Lower lobe of right lung (tissue), 2 donors: Measurements from ENCODE around the gene OR1F1. TPM values are rescaled to one million over a fixed set of nuclear protein-coding genes. Genes with fewer than 3 reads are reported as not detected.

Experiments
- ATAC-seq, 2 donors: fragments of 200-7000 bp; cut with Tn5 transposase; one replicate each; pipeline ENCODE4 v1.9.1; 2020 to 2022; ENCODE audit warnings: mild to moderate bottlenecking in 2 of 2, moderate library complexity in 2 of 2
- DNase-seq: peaks from one replicate; pipeline ENCODE4 v3.0.0-alpha.2; 2020
- H3K27ac ChIP-seq: fragments of 200-600 bp; one replicate; pipeline ENCODE4 v1.8.0; 2022
- H3K27me3 ChIP-seq: fragments of 200-600 bp; one replicate; pipeline ENCODE4 v1.8.0; 2022; ENCODE audit warnings: low read depth
- H3K36me3 ChIP-seq: fragments of 200-600 bp; one replicate; pipeline ENCODE4 v1.8.0; 2022; ENCODE audit warnings: mild to moderate bottlenecking
- H3K4me1 ChIP-seq: fragments of 200-600 bp; one replicate; pipeline ENCODE4 v1.8.0; 2022
- H3K4me3 ChIP-seq: fragments of 200-600 bp; one replicate; pipeline ENCODE4 v1.8.0; 2022; ENCODE audit warnings: mild to moderate bottlenecking
- H3K9me3 ChIP-seq: fragments of 200-600 bp; one replicate; pipeline ENCODE4 v1.8.0; 2022
- intact Hi-C: fragments of 100-400 bp; cut with DNase I; formaldehyde crosslinking; loops from one replicate; pipeline ENCODE4 v1.11.0; 2022
- total RNA-seq: library from RNA; stranded (reverse); fragmentation: NEBNext Ultra II Directional; extraction: Animal tissue kit (Norgen Biotek cat#: 25700); gene quantifications from one replicate; pipeline ENCODE4 v1.2.1, GENCODE V29; 2021
- TF ChIP-seq, protein P1 (sequence below): fragments of 200-600 bp; IDR thresholded peaks from one replicate; pipeline ENCODE4 v1.8.0; 2022; ENCODE audit warnings: antibody characterized with exemption, mild to moderate bottlenecking
- donor health status: DM: no; HTN: yes; CAD: no; lungs with severe emphysema.

Gene OR1F1
- total RNA-seq, 1 donor from 2014 or later: not detected

DNA sequence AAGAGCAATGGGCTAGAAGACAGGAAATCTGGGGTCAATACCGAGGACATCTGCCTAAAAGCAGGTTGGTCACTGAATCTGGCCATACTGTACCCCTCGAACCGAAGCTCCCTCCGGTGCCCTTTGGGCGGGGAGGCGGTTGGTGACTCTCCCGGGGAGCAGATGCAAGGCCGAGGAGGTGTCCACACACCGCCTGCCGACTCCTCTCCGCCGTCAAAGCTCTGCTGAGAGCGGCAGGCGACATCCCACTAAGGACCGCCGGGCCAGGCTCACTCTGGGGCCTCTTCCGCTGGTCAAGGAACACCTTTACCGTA is 46.5 kb downstream of the OR1F1 start:
- no peak for ATAC-seq
- Histone ChIP-seq H3K36me3 (peaks cover 38% of the 10 kb centered on the region), H3K9me3 (peaks cover 9% of the 10 kb centered on the region), H3K4me1 (peaks cover 19% of the 10 kb centered on the region), H3K27me3 (no peaks in the 10 kb centered on the region), H3K27ac (peak overlapping the region; percentile 95), H3K4me3 (peak overlapping the region; percentile 100)
- no peak for DNase-seq
- intact Hi-C loops: no loop called here
- TF ChIP-seq, protein P1, sequence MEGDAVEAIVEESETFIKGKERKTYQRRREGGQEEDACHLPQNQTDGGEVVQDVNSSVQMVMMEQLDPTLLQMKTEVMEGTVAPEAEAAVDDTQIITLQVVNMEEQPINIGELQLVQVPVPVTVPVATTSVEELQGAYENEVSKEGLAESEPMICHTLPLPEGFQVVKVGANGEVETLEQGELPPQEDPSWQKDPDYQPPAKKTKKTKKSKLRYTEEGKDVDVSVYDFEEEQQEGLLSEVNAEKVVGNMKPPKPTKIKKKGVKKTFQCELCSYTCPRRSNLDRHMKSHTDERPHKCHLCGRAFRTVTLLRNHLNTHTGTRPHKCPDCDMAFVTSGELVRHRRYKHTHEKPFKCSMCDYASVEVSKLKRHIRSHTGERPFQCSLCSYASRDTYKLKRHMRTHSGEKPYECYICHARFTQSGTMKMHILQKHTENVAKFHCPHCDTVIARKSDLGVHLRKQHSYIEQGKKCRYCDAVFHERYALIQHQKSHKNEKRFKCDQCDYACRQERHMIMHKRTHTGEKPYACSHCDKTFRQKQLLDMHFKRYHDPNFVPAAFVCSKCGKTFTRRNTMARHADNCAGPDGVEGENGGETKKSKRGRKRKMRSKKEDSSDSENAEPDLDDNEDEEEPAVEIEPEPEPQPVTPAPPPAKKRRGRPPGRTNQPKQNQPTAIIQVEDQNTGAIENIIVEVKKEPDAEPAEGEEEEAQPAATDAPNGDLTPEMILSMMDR: no peak

DNA sequence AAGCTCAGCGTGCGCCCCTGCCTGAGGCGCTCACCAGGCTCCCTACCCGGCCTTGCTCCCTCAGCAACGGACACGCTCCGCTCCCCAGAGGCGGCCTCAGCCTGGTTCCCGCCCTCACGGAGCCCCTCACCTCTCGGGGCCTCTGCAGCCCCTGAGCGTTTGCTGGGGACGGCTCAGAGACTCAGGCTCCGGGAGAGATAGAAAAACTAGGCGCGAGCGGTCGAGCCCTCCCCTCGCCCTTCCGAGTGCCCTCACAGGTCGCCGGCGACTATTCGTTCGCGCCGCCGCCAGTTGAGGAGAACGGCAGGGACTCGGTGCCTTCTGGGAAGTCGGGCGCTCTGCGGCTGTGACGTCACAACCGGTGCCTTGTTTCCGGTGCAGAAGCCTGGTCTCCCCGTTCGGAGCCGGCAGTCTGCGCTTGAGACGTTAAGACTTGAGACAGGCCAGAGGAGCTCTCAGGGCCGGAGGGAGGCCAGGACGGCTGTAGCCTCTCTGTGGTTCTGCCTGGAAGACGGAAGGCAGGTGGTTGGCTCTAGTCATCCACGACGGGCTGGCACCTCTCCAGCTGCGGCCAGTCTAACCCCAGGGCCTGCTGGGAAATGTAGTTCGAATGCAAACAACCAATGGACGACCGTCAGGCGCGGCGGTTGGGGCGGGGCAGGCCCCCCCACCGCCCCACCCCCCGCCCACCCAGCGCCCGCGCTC is 47.0 kb downstream of the OR1F1 start, which contains the start of gene ZNF200:
Gene ZNF200 (minus strand): TSS at position 302 of the 705 bp plus-strand sequence. CDS start 1,403 bp downstream, outside the sequence.
- intact Hi-C loops: no loop called here
- Histone ChIP-seq H3K9me3 (peaks cover 4% of the 10 kb centered on the region), H3K27me3 (no peaks in the 10 kb centered on the region), H3K36me3 (peaks cover 33% of the 10 kb centered on the region), H3K27ac (peak within 1 kb of the TSS; percentile 95), H3K4me3 (peak within 1 kb of the TSS; percentile 100), H3K4me1 (peaks cover 19% of the 10 kb centered on the region)
- TF ChIP-seq, protein P1: no peak
- DNase-seq (peak; percentile 98), ATAC-seq (peak; percentile 98 to 100)

DNA sequence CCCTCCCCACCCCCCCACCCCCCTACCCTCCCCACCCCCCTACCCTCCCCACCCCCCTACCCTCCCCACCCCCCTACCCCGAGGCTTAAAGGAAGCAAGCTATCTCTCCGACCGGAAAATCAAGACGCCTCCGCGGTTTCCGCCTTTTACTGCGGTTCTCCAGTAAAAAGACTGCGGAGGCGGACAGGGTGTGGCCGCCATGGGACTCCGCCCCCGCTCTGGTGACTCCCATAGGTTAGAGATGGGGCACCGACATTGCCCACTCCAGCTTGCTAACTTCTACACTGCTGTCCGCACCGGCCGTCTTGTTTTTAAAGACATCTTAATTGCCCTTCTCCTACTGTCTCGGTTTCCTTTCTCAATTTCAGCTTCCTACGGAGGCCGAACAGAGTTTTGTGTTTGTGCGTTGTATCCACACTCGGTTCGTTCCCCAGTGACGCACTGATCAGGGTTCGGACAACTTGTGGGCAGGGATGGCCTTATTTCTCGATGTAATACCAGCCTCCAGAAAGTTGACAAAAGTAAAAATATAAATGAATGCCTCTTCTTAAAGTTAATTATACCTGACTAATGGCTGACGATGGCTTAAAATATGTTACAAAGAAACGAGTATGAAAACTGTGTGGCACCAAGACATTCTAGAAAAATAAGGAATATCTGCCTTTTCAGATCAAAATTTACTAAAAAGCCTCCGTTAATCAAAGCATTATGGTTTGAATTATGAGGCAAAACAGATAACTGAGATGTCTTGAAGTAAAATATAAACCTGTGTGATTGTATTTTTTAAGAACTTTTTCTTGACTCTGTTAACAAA is 48.1 kb downstream of the OR1F1 start:
- H3K27ac ChIP-seq: no peak overlapping the region
- peaks cover 23% of the 10 kb centered on the region for H3K36me3 ChIP-seq
- peaks cover 19% of the 10 kb centered on the region for H3K4me1 ChIP-seq
- H3K9me3 ChIP-seq: no peaks in the 10 kb centered on the region
- ATAC-seq (peak in 1 of 2 donors; percentile 12), DNase-seq (peak; percentile 85)
- no peaks in the 10 kb centered on the region for H3K27me3 ChIP-seq
- H3K4me3 ChIP-seq: no peak overlapping the region
- TF ChIP-seq, protein P1: no peak
- intact Hi-C loops: no loop called here

DNA sequence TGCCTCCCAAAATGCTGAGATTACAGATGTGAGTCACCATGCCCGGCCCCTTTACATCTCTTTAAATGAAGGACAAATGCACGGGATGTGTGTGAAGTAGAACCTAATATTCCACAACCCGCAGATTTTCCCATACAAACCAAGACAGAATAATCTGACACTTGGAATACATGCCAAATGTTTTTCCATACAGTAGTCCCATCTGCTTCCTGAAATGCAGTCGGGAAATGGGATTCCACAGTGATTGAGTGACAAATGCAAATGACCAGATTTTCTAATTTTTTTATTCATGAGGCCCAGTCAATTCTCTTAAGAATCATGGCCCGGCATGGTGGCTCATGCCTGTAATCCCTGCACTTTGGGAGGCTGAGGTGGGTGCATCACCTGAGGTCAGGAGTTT is 53.8 kb downstream of the OR1F1 start:
- no peak overlapping the region for H3K4me3 ChIP-seq
- intact Hi-C loops: no loop called here
- H3K4me1 ChIP-seq: no peaks in the 10 kb centered on the region
- no peak overlapping the region for H3K27ac ChIP-seq
- ATAC-seq (no peak), DNase-seq (no peak)
- H3K36me3 ChIP-seq: peaks cover 3% of the 10 kb centered on the region
- H3K27me3 ChIP-seq: no peaks in the 10 kb centered on the region
- TF ChIP-seq, protein P1: no peak
- H3K9me3 ChIP-seq: no peaks in the 10 kb centered on the region

DNA sequence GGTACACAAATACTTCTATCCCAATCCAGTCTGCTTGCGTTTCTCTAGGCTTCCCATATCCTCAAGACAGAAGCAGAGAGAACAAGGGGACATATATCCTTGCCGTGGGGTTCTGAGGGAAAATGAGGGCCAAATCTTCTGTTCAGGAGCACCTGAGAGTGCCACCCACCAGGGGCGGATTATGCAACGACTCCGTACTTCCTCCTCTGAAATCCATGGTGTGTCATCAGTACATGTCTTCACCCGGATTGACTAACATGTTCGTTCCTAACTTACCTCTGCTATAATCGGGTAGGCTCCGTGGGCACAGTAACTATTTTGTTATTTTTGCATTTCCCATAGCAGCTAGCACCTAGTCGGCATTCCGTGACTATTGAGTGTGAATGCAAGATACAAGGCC is 54.7 kb downstream of the OR1F1 start:
- ATAC-seq (peak in 1 of 2 donors; percentile 50), DNase-seq (no peak)
- Histone ChIP-seq H3K4me3 (no peak overlapping the region), H3K36me3 (peaks cover 3% of the 10 kb centered on the region), H3K9me3 (no peaks in the 10 kb centered on the region), H3K27me3 (no peaks in the 10 kb centered on the region), H3K27ac (no peak overlapping the region), H3K4me1 (no peaks in the 10 kb centered on the region)
- intact Hi-C loops: no loop called here
- TF ChIP-seq, protein P1: no peak
